Tibial nerve (tissue), 4 donors: ENCODE results near the gene LETM1. TPM values are rescaled to one million over a fixed set of nuclear protein-coding genes. Genes with fewer than 3 reads are reported as not detected.

ENCODE experiments used
- DNase-seq, 2 donors: peaks; one replicate each; pipeline ENCODE4 v3.0.0-alpha.2; 2019; ENCODE audit warnings: low spot score in 2 of 2
- H3K27ac ChIP-seq, 4 donors: fragments of 200-600 bp; sonication (generic) in 3 of 4; one replicate each; pipeline ENCODE4 v1.5.1; 2017 to 2019; ENCODE audit warnings: mild to moderate bottlenecking in 1 of 4
- H3K27me3 ChIP-seq, 2 donors: fragments of 200-600 bp; sonication (generic) in 1 of 2; one replicate each; pipeline versions ENCODE4 v1.5.1 to v1.6.0; 2017 to 2019
- H3K36me3 ChIP-seq, 3 donors: fragments of 200-600 bp; sonication (generic); one replicate each; pipeline ENCODE4 v1.5.1; 2018 to 2019
- H3K4me1 ChIP-seq, 4 donors: fragments of 200-600 bp; sonication (generic) in 3 of 4; one replicate each; pipeline ENCODE4 v1.5.1; 2017 to 2019
- H3K4me3 ChIP-seq, 4 donors: fragments of 200-600 bp; sonication (generic) in 3 of 4; one replicate each; pipeline ENCODE4 v1.5.1; 2017 to 2019; ENCODE audit warnings: mild to moderate bottlenecking in 1 of 4, moderate library complexity in 1 of 4
- H3K9me3 ChIP-seq, 4 donors: fragments of 200-600 bp; sonication (generic) in 3 of 4; one replicate each; pipeline ENCODE4 v1.5.1; 2017 to 2019
- EP300 ChIP-seq, 2 donors: sonication (generic); formaldehyde crosslinking; IDR thresholded peaks; one replicate each; pipeline ENCODE4 v1.6.1; 2017; ENCODE audit warnings: antibody characterized with exemption in 2 of 2, mild to moderate bottlenecking in 1 of 2
- POLR2A ChIP-seq, 2 donors: fragments of 450-650 bp; IDR thresholded peaks; one replicate each; pipeline ENCODE4 v1.6.1; 2017; ENCODE audit warnings: antibody characterized with exemption in 2 of 2, mild to moderate bottlenecking in 2 of 2, moderate library complexity in 2 of 2
- WGBS, 2 donors: methylation state at CpG; one replicate each; pipeline ENCODE4 v1.1.5; 2018; 5-methylcytosine and 5-hydroxymethylcytosine counted together
- total RNA-seq, 4 donors: library from RNA; depleted of rRNA; stranded (reverse); fragments of >200 nt; gene quantifications; one replicate each; pipeline ENCODE4 v1.1.0, GENCODE V29; 2016
- TF ChIP-seq, protein P1 (sequence below), 5 experiments: fragments of 200-600 bp in 3 of 5; fragments of 450-650 bp in 2 of 5; sonication (generic) in 3 of 5; IDR thresholded peaks; one replicate each; pipeline ENCODE4 v1.5.1; 2016 to 2019; ENCODE audit warnings: antibody characterized with exemption in 5 of 5, mild to moderate bottlenecking in 3 of 5, moderate library complexity in 2 of 5

LETM1 gene
- total RNA-seq, 4 donors from 2014 or later: 53.5 to 85.5 (median 68.6) TPM

DNA sequence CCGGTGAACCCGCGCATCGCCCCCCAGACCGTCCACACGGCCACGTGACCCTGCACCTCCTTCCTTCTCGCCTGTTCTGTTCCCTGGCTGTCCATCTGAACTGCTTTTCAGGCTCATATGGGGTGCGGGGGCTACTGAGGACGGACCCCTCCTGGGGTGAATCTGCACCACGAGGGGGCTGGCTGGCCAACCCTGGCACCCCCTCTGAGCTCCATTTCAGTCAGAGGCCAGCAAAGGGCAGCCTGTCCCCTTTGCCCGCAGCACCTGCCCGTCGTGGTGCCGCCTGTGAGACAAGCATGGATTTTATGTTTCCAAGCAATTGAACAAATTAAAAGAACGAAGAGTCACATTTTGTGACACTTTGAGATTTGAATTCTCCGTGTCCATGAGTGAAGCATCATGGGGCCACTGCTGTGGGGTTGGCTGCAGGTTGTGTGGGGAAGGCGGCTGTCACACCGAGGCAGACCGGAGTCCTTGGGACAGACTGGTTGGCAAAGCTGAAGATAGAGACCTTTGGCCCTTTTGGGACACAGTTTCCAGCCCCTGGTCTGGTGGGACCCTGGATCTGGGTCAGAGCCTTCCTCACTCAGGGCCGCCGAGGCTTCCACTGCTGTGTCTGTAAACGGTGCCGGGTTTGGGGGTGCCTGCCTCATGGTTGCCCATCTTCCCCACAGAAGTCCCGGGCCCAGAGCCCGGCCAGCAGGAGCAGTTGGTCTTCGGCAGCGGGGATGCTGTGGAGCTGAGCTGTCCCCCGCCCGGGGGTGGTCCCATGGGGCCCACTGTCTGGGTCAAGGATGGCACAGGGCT lies 57.2 kb downstream of the LETM1 start:
- 84 to 86% methylated on average over 22 to 30 of the region's 30 CpGs for WGBS, 2 donors
- no peak for DNase-seq

DNA sequence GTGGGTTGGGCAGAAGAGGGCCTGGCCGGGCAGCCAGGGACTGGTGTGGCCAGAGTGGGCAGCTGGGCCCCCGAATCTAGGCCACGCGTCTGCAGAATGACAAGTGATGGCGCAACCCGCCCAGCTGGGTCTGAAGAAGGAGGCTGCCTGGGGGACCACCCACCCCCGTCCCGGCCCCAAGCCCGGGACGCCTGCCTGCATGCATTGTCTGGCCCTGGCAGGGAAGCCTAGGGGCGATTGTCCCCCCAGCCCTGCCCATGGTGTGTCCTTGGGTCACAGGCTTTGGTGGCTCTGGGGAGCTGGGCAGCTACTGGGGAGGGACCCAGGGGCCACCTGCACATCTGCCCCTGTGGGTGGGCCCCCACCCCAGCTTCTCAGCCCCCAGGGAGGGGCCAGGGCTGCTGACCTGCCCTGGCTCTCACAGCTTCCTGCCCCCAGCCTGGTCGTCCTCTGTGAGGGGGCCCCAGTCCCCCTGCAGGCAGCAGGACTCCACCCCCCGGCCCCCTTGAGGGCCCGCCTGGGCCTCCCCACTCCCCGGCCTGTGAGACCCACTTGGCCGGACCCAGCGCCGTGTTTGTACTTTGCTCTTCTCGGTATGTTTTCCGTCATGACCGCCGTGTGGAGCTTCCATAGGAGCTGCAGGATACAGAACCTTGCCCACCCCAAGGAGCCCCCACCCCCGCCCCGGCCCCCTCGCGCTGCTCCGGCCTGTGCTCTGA lies 57.9 kb downstream of the LETM1 start:
- DNase-seq: no peak
- TF ChIP-seq, protein P1, sequence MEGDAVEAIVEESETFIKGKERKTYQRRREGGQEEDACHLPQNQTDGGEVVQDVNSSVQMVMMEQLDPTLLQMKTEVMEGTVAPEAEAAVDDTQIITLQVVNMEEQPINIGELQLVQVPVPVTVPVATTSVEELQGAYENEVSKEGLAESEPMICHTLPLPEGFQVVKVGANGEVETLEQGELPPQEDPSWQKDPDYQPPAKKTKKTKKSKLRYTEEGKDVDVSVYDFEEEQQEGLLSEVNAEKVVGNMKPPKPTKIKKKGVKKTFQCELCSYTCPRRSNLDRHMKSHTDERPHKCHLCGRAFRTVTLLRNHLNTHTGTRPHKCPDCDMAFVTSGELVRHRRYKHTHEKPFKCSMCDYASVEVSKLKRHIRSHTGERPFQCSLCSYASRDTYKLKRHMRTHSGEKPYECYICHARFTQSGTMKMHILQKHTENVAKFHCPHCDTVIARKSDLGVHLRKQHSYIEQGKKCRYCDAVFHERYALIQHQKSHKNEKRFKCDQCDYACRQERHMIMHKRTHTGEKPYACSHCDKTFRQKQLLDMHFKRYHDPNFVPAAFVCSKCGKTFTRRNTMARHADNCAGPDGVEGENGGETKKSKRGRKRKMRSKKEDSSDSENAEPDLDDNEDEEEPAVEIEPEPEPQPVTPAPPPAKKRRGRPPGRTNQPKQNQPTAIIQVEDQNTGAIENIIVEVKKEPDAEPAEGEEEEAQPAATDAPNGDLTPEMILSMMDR (IDR thresholded peaks at IDR 0.05): no peak
- no peak for TF ChIP-seq POLR2A (IDR thresholded peaks at IDR 0.05)
- no peak for TF ChIP-seq EP300 (IDR thresholded peaks at IDR 0.05)
- Histone ChIP-seq H3K9me3 (no peaks in the 10 kb centered on the region), H3K27me3 (peaks cover 0 to 40% of the 10 kb centered on the region in 2 donors), H3K27ac (no peak overlapping the region), H3K4me3 (no peak overlapping the region), H3K4me1 (peaks cover 0 to 22% (median 9%) of the 10 kb centered on the region in 4 donors), H3K36me3 (no peaks in the 10 kb centered on the region)
- WGBS, 2 donors: 76 to 85% methylated on average over 17 to 24 of the region's 27 CpGs

More for the DNA sequence above, 57.2 kb downstream of the LETM1 start:
- Histone ChIP-seq H3K4me1 (peaks cover 0 to 20% (median 9%) of the 10 kb centered on the region in 4 donors), H3K27me3 (peaks cover 0 to 40% of the 10 kb centered on the region in 2 donors), H3K36me3 (peaks cover 0 to 7% (median 0%) of the 10 kb centered on the region in 3 donors), H3K9me3 (no peaks in the 10 kb centered on the region), H3K4me3 (no peak overlapping the region), H3K27ac (no peak overlapping the region)
- TF ChIP-seq EP300 (IDR thresholded peaks at IDR 0.05): no peak
- TF ChIP-seq, protein P1 (IDR thresholded peaks at IDR 0.05): no peak
- TF ChIP-seq POLR2A (IDR thresholded peaks at IDR 0.05): no peak

GRCh38 chr4:1797298-1797860 lies 58.6 kb downstream of the LETM1 start:
- Histone ChIP-seq H3K4me1 (peaks cover 0 to 27% (median 9%) of the 10 kb centered on the region in 4 donors), H3K27ac (no peak overlapping the region), H3K9me3 (no peaks in the 10 kb centered on the region), H3K27me3 (peaks cover 0 to 45% of the 10 kb centered on the region in 2 donors), H3K36me3 (no peaks in the 10 kb centered on the region), H3K4me3 (no peak overlapping the region)
- no peak for TF ChIP-seq EP300 (IDR thresholded peaks at IDR 0.05)
- TF ChIP-seq, protein P1 (IDR thresholded peaks at IDR 0.05): no peak
- DNase-seq: no peak
- 75% methylated on average over 10 of the region's 16 CpGs; no CpG with 5 or more reads in 1 of the 2 donors for WGBS, 2 donors

DNA sequence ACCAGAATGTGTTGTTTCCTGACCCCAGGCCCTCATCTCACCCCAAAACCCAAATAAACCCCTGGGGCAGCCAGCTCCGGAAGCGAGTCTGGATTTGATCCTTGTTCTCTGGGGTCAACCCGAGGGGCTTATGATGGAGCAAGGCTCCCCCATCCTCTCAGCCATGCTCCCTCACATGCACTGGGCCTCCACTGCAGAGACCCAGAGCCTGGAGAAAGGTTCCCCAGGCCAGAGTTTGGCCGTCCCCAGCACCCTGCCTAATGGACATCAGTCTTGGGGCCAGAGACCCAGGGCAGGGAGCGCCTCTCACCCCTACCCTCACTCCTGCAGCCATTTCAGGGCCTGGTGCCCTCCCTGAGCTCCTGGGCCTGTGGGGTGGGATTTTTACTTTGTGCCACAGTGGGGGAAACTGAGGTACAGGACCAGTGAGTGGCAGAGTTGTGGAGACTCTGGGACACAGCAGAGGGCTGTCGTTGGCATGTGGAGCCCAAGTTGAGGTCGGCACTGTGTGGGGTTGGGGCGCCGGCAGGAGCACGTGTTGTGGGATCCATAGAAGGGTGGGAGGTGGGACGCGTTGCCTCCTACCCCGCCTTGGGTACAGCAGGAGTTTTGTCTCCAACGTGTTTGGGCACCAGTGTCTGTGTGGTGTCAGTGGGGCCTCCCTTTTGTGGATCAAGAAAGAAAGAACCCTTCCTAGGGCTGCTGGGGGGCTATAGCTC lies 59.3 kb downstream of the LETM1 start:
- peaks cover 0 to 47% of the 10 kb centered on the region in 2 donors for H3K27me3 ChIP-seq
- no peaks in the 10 kb centered on the region for H3K9me3 ChIP-seq
- WGBS, 2 donors: 92 to 94% methylated on average over 13 to 14 of the region's 14 CpGs
- H3K27ac ChIP-seq: no peak overlapping the region
- H3K4me3 ChIP-seq: no peak overlapping the region
- no peak for DNase-seq
- H3K4me1 ChIP-seq: peaks cover 0 to 27% (median 9%) of the 10 kb centered on the region in 4 donors
- no peaks in the 10 kb centered on the region for H3K36me3 ChIP-seq
- TF ChIP-seq, protein P1 (IDR thresholded peaks at IDR 0.05): no peak
- TF ChIP-seq EP300 (IDR thresholded peaks at IDR 0.05): no peak
- TF ChIP-seq POLR2A (IDR thresholded peaks at IDR 0.05): no peak
